Adrenal gland (tissue), 5 donors: ENCODE measurements around the gene MEAF6.
"Not testable (repeated sequence)": the region's sequence is repeated elsewhere in the genome, so short reads cannot be mapped to it uniquely, and the experiment has no call there.

Experiments
- CTCF ChIP-seq, 6 experiments: fragments of 450-650 bp in 4 of 6; fragments of 200-600 bp in 2 of 6; sonication (generic) in 1 of 6; IDR thresholded peaks; 1 replicate in 5 of 6; 2 replicates in 1 of 6; pipeline versions ENCODE4 v1.5.1 to v1.8.0; 2016 to 2021; ENCODE audit warnings: antibody characterized with exemption in 6 of 6, mild to moderate bottlenecking in 2 of 6, moderate library complexity in 1 of 6
- POLR2A ChIP-seq, 2 donors: fragments of 450-650 bp; IDR thresholded peaks; one replicate each; pipeline ENCODE4 v1.6.1; 2017; ENCODE audit warnings: antibody characterized with exemption in 2 of 2, mild to moderate bottlenecking in 2 of 2, moderate library complexity in 1 of 2
- donor health status: DM: no; HTN: no; CAD: no.

GRCh38 chr1:37518241-37518640, 3.7 kb upstream of the MEAF6 start:
- not testable (repeated sequence) for TF ChIP-seq CTCF, POLR2A (IDR thresholded peaks at IDR 0.05)
